HG03108 (cell line): ENCODE results near the gene PTGS1.
"Not testable (repeated sequence)": the region's sequence is repeated elsewhere in the genome, so short reads cannot be mapped to it uniquely, and the experiment has no call there.

Experiments used
- ATAC-seq: cut with Tn5 transposase; IDR thresholded peaks from one replicate; pipeline ENCODE4 v1.9.1; 2021; ENCODE audit warnings: moderate library complexity; ENCODE audit not compliant: unreplicated experiment

Gene PTGS1

DNA sequence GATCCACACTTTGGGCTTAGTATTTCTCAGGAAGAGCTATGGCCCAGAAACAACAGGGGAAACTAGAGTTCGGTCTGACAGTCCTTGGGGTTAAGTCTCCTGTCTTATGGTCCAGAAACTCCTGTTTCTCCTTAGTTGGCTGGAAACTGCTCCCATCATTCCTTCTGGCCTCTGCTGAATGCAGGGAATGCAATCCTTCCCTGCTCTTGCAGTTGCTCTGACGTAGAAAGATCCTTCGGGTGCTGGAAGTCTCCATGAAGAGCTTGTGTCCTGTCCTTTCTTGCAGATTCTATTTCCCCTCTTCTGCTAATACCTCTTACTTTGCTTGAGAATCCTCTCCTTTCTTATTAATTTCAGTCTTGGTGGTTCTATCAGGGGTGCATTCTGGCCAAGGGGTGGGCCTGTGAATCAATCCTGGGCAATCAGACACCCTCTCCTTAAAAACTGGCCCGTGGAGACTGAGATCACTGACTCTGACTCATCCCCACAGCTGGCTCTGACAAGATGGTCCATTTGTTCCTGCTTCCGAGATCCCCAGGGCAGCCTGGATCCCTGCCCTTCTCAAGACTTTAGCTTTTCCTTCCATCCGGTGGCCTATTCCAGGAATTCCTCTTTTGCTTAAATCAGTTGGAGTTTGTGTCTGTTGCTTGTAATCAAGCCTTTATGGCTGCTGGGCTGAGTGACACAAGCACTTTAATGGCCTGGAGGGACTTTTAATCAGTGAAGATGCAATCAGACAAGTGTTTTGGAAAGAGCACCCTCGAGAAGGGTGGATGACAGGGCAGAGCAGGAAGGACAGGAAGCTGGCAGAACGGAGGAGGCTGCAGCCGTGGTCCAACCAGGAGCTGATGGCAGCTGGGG, 23.7 kb downstream of the PTGS1 start:
- ATAC-seq: no peak

GRCh38 chr9:122396614-122397148, 25.9 kb downstream of the PTGS1 start:
- no peak for ATAC-seq

DNA sequence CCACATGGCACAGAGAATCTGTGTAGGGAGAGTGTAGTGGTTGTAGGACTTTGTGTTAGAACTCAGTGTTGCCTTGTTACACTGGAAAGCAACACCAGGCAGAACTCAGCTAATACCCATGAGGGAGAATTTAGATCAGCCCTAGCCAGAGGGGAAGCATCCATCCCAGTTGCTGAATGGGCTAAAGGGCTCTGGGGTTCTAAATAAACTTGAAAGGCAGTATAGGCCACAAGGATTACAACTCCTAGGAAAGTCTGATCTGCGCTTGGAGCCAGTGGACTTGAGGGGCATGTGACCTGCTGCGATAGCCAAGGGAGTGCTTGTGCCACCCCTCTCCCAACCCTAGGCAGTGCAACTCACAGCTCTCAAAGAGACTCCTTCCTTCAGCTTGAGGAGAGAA, 26.9 kb downstream of the PTGS1 start:
- no peak for ATAC-seq

DNA sequence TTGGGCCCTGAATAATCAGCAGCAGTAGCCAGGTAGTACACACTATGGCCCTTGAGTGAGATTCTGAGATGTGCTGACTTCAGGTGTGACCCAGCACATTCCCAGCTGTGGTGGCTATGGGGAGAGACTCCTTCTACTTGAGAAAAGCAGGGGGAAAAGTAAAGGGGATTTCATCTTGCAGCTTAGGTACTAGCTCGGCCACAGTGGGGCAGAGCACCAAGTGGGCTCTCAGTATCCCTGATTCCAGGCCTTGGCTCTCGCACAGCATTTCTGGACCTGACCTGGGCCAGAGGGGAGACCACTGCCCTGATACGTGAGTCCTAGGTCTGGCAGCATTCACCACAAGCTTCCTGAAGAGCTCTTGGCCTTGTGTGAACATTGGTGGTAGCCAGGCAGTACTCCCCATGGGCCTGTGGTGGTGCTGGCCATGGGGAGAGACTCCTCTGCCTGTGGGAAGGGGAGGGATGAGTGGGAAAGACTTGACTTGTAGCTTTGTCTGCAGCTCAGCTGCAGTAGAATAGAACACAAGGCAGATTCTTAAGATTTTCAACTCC, 27.6 kb downstream of the PTGS1 start:
- no peak for ATAC-seq

DNA sequence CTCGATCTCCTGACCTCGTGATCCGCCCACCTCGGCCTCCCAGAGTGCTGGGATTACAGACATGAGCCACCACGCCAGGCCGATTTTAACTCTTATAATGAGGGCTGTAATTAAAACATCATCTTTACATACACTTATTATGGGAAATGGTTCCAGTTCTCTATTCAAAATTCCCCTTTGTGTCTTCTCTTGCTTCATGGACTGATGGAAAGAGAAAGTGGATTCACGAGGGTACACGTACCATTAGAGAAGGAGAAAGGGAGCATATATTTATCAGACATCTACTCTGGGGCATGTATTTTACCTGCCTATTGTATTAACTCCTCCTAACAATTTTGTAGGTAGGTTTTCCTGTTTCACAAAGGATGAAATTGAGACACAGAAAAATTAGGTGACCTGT, 31.1 kb downstream of the PTGS1 start:
- no peak for ATAC-seq

- no peak for ATAC-seq
Measured at GRCh38 chr9:122402403-122402871, 31.6 kb downstream of the PTGS1 start.

GRCh38 chr9:122402874-122403273, 32.0 kb downstream of the PTGS1 start:
- ATAC-seq: no peak

GRCh38 chr9:122403381-122404000, 32.7 kb downstream of the PTGS1 start:
- no peak for ATAC-seq

DNA sequence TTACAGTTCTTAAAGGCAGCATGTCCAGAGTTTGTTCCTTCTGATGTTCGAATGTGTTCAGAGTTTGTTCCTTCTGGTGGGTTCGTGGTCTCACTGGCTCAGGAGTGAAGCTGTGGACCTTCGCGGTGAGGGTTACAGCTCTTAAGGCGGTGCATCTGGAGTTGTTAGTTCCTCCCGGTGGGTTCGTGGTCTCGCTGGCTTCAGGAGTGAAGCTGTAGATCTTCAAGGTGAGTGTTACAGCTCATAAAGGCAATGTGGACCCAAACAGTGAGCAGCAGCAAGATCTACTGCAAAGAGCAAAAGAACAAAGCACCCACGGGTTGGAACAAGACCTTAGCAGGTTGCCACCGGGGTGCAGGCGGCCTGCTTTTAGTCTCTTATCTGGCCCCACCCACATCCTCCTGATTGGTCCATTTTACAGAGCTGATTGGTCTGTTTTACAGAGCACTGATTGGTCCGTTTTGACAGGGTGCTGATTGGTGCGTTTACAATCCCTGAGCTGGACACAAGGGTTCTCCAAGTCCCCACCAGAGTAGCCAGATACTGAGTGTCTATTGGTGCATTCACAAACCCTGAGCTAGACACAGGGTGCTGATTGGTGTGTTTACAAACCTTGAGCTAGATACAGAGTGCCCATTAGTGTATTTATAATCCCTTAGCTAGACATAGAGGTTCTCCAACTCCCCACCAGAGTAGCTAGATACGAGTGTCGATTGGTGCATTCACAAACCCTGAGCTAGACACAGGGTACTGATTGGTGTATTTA, 34.7 kb downstream of the PTGS1 start:
- not testable (repeated sequence) for ATAC-seq

DNA sequence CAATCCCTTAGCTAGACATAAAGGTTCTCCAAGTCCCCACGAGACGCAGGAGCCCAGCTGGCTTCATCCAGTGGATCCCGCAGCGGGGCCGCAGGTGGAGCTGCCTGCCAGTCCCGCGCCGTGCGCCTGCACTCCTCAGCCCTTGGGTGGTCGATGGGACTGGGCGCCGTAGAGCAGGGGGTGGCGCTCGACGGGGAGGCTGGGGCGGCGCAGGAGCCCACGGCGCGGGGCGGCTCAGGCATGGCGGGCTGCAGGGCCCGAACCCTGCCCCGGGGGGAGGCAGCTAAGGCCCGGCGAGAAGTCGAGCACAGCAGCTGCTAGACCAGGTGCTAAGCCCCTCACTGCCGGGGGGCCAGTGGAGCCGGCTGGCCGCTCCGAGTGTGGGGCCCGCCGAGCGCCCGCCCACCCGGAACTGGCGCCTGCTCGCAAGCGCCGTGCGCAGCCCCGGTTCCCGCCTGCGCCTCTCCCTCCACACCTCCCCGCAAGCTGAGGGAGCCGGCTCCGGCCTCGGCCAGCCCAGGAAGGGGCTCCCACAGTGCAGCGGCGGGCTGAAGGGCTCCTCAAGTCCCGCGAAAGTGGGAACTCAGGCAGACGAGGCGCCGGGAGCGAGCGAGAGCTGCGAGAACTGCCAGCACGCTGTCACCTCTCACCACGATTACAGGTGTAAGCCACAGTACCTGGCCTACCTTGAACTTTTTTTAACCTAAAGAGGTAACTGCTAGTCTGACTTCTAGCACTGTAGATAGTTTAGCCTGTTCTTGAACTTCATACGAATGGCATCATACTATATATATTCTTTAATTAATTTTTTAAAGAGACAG, 35.5 kb downstream of the PTGS1 start:
- no peak for ATAC-seq

DNA sequence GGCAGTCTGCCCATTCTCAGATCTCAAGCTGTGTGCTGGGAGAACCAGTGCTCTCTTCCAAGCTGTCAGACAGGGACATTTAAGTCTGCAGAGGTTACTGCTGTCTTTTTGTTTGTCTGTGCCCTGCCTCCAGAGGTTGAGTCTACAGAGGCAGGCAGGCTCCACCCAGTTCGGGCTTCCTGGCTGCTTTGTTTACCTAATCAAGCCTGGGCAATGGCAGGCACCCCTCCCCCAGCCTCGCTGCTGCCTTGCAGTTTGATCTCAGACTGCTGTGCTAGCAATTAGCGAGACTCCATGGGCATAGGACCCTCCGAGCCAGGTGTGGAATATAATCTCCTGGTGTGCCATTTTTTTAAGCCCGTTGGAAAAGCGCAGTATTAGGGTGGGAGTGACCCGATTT, 43.3 kb downstream of the PTGS1 start:
- ATAC-seq: not testable (repeated sequence)

- no peak for ATAC-seq
Measured at GRCh38 chr9:122418016-122418415, 47.2 kb downstream of the PTGS1 start.

DNA sequence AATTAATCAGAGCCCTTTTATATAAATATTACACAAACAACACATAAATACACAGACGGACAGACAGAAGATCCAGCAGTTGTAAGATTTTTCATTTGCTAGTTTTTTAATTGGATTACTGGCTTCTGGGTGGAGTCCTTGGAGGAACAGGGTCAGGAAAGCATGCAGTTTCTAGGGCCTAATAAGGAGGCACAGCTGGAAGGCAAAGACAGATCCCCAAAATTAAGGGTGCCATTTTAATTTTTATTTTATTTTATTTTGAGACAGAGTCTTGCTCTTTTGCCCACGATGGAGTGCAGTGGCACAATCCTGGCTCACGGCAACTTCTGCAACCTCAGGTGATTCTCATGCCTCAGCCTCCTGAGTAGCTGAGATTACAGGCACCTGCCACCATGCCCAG, 49.5 kb downstream of the PTGS1 start:
- no peak for ATAC-seq

DNA sequence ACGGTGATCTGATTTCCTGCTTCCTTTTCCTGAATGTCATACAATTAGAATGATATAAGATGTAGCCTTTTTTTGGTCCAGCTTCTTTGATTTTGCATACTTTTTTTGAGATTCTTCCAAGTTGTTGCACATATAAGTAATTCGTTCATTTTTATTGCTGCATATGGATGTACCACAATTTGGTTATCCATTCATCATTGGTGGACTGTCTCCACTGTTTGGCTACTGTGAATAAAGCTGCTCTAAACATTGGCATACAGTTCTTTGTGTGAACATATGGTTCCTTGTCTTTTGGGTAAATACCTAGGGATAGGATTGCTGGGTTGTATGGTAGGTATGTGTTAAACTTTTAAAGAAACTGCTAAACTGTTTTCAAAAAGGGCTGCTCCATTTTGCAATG, 54.3 kb downstream of the PTGS1 start:
- no peak for ATAC-seq

DNA sequence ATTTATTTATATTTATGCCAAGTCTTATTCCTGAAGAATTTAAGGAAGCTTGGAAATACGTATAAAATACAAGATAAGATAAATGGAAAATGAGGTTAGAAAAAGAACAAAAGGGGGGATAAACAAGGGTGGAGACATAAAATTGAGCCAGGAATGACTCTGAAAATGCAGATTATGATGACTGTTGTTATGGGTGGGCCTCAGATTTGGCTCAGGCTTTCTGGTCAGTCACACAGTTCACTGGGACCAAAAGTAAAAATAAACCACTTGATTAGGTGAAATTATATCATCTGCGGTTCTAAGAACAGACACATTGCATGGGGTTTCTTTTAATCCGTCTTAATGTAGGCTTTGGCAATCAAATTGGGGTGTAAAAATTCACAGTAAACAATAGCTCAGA, 55.9 kb downstream of the PTGS1 start:
- ATAC-seq: no peak

- ATAC-seq: no peak
Measured at GRCh38 chr9:122442568-122442967, 71.7 kb downstream of the PTGS1 start.

GRCh38 chr9:122444041-122444733, 73.4 kb downstream of the PTGS1 start:
- no peak for ATAC-seq
